Activated naive CD8-positive, alpha-beta T cell treated with anti-CD3 and anti-CD28 coated beads, Interleukin-2, amount 10 ng/mL, durations not matched to agents 7 days and 5 days (primary cell): ENCODE measurements around the gene ZNF441. TPM values are rescaled to one million over a fixed set of nuclear protein-coding genes. Genes with fewer than 3 reads are reported as not detected.

Source experiments
- ATAC-seq: fragments of 150-1000 bp; cut with Tn5 transposase; one replicate; pipeline ENCODE4 v1.10.0; 2021; ENCODE audit warnings: low read depth, moderate library complexity
- POLR2A ChIA-PET: fragments of 350-600 bp; sonication (Branson Sonifier 250); formaldehyde crosslinking; loops from one replicate; lab custom pipeline; 2021; ENCODE audit warnings: antibody characterized with exemption; lab: Charles Lee
- DNase-seq: peaks from one replicate; pipeline ENCODE4 v3.0.0; 2021
- H3K27ac Mint-ChIP-seq: one replicate; pipeline ENCODE4 v1.8.0; 2022; ENCODE audit warnings: mild to moderate bottlenecking, mixed read lengths
- H3K27me3 Mint-ChIP-seq: one replicate; pipeline ENCODE4 v1.8.0; 2022; ENCODE audit warnings: mild to moderate bottlenecking, moderate library complexity, mixed read lengths
- H3K36me3 Mint-ChIP-seq: one replicate; pipeline ENCODE4 v1.8.0; 2021; ENCODE audit warnings: mild to moderate bottlenecking, mixed read lengths
- H3K4me1 Mint-ChIP-seq: one replicate; pipeline ENCODE4 v1.8.0; 2021; ENCODE audit warnings: mixed read lengths
- H3K4me3 Mint-ChIP-seq: one replicate; pipeline ENCODE4 v1.8.0; 2022; ENCODE audit warnings: mild to moderate bottlenecking, moderate library complexity, mixed read lengths
- H3K9me3 Mint-ChIP-seq: one replicate; pipeline ENCODE4 v1.8.0; 2021; ENCODE audit warnings: mixed read lengths
- total RNA-seq, 2 experiments: library from RNA; stranded (reverse); gene quantifications; one replicate each; pipeline ENCODE4 v1.2.3, GENCODE V29; 2021

The ZNF441 gene
- total RNA-seq = 10 to 100 TPM; 15.0 to 15.5 TPM

- Mint-ChIP-seq H3K27ac (peak within 1 kb of the TSS; percentile 97), H3K4me1 (peaks cover 18% of the 10 kb centered on the region), H3K9me3 (peaks cover 31% of the 10 kb centered on the region), H3K36me3 (peaks cover 26% of the 10 kb centered on the region), H3K4me3 (peak within 1 kb of the TSS; percentile 98), H3K27me3 (no peaks in the 10 kb centered on the region)
- DNase-seq (peak; percentile 95), ATAC-seq (peak; percentile 97)
- POLR2A ChIA-PET = interaction anchor here (0.5 to 1.6 kb wide), 6 partner anchors 23 to 674 kb away, joined by 3 to 9 read pairs (median 4); partner anchors contain the start of genes ZNF443, ZNF491 and ZNF563
Measured at GRCh38 chr19:11766597-11767591, at the start of gene ZNF441. Gene ZNF441, plus strand, starts transcription at chr19:11767000. Its CDS starts 194 bp downstream, at chr19:11767194.

- POLR2A ChIA-PET = no interaction called here
- Mint-ChIP-seq H3K9me3 (peaks cover 44% of the 10 kb centered on the region), H3K4me1 (no peaks in the 10 kb centered on the region), H3K4me3 (no peak overlapping the region), H3K27ac (no peak overlapping the region), H3K27me3 (no peaks in the 10 kb centered on the region), H3K36me3 (peaks cover 62% of the 10 kb centered on the region)
- DNase-seq (no peak), ATAC-seq (no peak)
Measured at GRCh38 chr19:11721681-11722080, 45.1 kb upstream of the ZNF441 start.

GRCh38 chr19:11722414-11722813 lies 44.4 kb upstream of the ZNF441 start:
- DNase-seq = no peak
- no peak for ATAC-seq
- peaks cover 43% of the 10 kb centered on the region for H3K9me3 Mint-ChIP-seq
- no peak overlapping the region for H3K27ac Mint-ChIP-seq
- H3K27me3 Mint-ChIP-seq = no peaks in the 10 kb centered on the region
- H3K36me3 Mint-ChIP-seq = peaks cover 68% of the 10 kb centered on the region
- no peaks in the 10 kb centered on the region for H3K4me1 Mint-ChIP-seq
- H3K4me3 Mint-ChIP-seq = no peak overlapping the region
- POLR2A ChIA-PET = no interaction called here

GRCh38 chr19:11729586-11729985 lies 37.2 kb upstream of the ZNF441 start:
- H3K36me3 Mint-ChIP-seq = peaks cover 59% of the 10 kb centered on the region

DNA sequence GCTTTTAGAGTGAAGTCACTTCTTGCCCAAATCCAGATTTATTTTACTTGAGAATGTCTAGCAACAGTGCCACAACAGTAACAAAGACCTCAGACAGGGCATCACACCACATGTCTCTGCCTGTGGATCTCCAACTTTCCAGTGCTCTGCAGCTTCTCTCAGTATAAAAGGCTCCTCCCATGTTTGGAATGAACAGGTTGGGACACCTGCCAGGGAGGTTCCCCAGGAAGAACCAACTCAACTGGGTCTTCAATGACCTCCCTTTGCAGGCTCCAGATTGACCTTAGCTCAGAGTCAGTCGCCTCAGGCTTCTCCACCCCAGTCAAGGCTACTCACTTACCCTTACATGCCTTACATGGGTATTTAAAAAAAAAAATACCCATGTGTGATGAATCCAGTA lies 31.4 kb upstream of the ZNF441 start:
- H3K4me1 Mint-ChIP-seq = peaks cover 21% of the 10 kb centered on the region
- no peak overlapping the region for H3K27ac Mint-ChIP-seq
- no peak overlapping the region for H3K4me3 Mint-ChIP-seq
- peaks cover 31% of the 10 kb centered on the region for H3K36me3 Mint-ChIP-seq
- DNase-seq (no peak), ATAC-seq (no peak)
- H3K9me3 Mint-ChIP-seq = peaks cover 3% of the 10 kb centered on the region
- no peaks in the 10 kb centered on the region for H3K27me3 Mint-ChIP-seq
- POLR2A ChIA-PET = no interaction called here

More at GRCh38 chr19:11729586-11729985, 37.2 kb upstream of the ZNF441 start:
- ATAC-seq (no peak), DNase-seq (no peak)
- Mint-ChIP-seq H3K4me1 (peaks cover 2% of the 10 kb centered on the region), H3K9me3 (peaks cover 12% of the 10 kb centered on the region), H3K27ac (no peak overlapping the region), H3K4me3 (no peak overlapping the region), H3K27me3 (no peaks in the 10 kb centered on the region)
- POLR2A ChIA-PET = no interaction called here

- DNase-seq (no peak), ATAC-seq (no peak)
- Mint-ChIP-seq H3K4me3 (peak overlapping the region; percentile 96), H3K27me3 (peaks cover 6% of the 10 kb centered on the region), H3K27ac (no peak overlapping the region), H3K4me1 (peaks cover 21% of the 10 kb centered on the region), H3K36me3 (peaks cover 25% of the 10 kb centered on the region), H3K9me3 (peaks cover 2% of the 10 kb centered on the region)
- POLR2A ChIA-PET = interaction anchor here (0.7 kb wide), 1 partner anchor 426 kb away, joined by 8 read pairs; no protein-coding TSS in a partner anchor
Measured at GRCh38 chr19:11736696-11737095, 30.1 kb upstream of the ZNF441 start.

DNA sequence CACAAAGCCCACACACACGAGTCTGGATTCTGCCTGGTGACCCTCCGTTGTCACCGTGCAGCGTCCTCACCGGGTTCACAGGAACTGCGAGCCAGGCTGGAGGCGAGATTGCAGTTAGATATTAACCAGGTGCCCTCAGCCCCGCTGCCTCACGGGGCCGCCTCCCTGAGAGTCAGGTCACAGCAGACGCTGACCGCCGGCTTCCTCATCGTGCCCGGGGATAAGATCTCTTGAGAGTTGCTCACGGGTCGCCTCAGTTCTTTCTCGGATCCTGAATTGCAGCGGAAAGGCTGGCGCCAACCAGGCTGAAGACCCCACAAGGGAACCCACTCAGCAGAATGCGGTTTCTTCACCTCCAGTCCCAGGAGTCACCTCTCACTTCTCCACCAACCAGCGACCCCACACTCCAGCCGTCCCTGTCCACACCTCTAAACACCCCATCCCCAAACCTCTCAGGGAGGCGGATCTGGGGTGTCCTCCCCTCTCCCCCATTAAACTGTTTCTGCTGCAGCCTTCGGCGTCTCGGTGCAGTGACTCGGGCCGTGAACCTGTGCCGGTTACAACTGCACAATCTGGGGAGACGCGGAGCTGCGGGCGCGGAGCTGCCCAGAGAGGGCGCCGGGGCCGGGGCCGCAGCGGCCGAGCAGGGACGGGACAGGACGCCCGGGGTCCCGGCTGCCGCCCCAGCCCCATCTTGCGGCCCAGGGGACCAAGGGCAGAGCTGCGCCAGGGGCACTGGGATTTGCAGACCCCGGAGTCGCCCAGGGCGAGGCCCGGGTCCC lies 28.6 kb upstream of the ZNF441 start:
- Mint-ChIP-seq H3K27me3 (peaks cover 6% of the 10 kb centered on the region), H3K9me3 (no peaks in the 10 kb centered on the region), H3K4me3 (peak overlapping the region; percentile 99), H3K36me3 (peaks cover 21% of the 10 kb centered on the region), H3K27ac (peak overlapping the region; percentile 99), H3K4me1 (peaks cover 21% of the 10 kb centered on the region)
- DNase-seq = peak; percentile 69
- POLR2A ChIA-PET = interaction anchor here (0.5 to 1.5 kb wide), 4 partner anchors 75 to 1411 kb away, joined by 3 to 6 read pairs (median 4); partner anchors contain the start of gene ZNF440
- peak; percentile 50 for ATAC-seq

DNA sequence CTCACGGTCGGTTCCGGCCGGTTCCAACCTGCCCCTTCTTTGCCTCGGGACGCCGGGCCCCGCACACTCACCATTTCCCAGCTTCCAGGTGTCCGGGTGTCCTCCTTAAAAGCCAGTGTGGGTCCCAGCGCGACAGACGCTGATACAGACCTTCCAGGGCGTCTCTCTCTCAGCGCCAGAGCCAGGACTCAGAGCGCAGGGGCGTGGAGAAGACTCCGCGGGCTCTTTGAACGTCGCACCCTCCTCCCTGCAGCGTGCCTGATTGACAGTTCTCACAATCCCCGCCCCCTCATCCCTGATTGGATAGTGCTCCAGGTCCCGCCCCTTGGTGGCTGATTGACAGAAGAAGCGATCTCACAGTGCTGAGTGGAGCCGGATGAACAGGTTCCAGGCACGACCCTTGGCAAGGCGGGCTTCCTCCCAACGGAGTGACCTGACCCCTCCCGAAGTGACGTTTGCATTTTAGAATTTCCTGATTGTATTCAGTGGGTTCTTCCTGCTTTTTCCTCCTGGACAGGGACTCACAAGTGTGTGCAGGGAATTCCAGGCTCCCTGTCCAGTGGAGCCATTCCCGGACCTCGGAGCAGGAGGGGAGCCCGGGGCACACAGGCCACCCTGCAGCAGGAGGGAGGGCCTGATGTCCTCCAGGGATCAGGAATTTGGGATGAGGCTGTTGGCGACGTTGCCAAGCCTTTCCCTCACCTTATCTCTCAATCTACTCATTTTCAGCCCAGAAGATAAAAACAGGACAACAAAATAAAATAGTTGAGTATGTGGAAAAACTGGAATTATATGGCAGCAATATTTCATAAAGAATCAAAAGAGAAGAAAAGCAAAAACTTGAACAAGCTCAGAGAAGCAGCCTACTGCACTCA lies 27.8 kb upstream of the ZNF441 start, which contains the start of gene ZNF823:
ZNF823 (minus strand) TSS at position 201 of the 875 bp plus-strand sequence; CDS start at position 74, 127 bp downstream.
- Mint-ChIP-seq H3K4me3 (peak within 1 kb of the TSS; percentile 99), H3K9me3 (peaks cover 3% of the 10 kb centered on the region), H3K4me1 (peaks cover 21% of the 10 kb centered on the region), H3K36me3 (peaks cover 18% of the 10 kb centered on the region), H3K27ac (peak within 1 kb of the TSS; percentile 99), H3K27me3 (peaks cover 6% of the 10 kb centered on the region)
- DNase-seq (peak; percentile 93), ATAC-seq (peak; percentile 98)
- POLR2A ChIA-PET = interaction anchor here (0.5 to 1.5 kb wide), 4 partner anchors 75 to 1410 kb away, joined by 3 to 6 read pairs (median 4); partner anchors contain the start of gene ZNF440

DNA sequence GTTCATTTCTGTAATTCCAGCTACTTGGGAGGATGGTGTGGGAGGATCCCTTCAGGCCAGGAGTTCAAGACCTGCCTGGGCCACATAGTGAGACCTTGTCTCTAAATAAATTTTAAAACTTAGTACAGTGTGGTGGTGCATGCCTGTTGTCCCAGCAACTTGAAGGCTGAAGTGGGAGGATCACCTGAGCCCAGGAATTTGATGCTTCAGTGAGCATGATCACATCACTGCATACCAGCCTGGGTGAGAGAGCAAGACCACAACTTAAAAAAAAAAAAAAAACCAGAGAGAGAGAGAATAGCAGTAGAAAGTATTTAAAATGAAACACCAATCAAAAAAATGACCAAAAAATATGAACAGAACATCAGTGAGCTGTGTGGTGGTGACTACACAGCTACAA lies 20.9 kb upstream of the ZNF441 start:
- peaks cover 8% of the 10 kb centered on the region for H3K27me3 Mint-ChIP-seq
- ATAC-seq (no peak), DNase-seq (no peak)
- peaks cover 19% of the 10 kb centered on the region for H3K9me3 Mint-ChIP-seq
- H3K36me3 Mint-ChIP-seq = peaks cover 4% of the 10 kb centered on the region
- H3K27ac Mint-ChIP-seq = no peak overlapping the region
- no peaks in the 10 kb centered on the region for H3K4me1 Mint-ChIP-seq
- POLR2A ChIA-PET = no interaction called here
- no peak overlapping the region for H3K4me3 Mint-ChIP-seq

DNA sequence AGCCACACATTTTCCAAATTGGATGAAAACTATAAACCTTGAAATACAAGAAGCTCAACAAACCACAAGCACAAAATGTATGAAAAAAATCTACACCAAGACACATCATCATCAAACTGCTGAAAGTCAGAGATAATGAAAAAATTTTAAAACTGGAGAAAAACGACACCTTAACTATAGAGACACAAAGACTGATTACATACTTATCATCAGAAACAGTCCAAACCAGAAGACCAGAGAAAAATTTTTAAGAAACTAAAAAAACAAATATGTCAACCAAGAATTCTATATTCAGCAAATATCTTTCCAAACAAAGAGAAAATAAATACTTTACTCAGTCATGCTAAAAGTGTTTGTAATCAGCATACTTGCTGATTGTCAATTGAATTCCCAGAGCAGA lies 19.5 kb upstream of the ZNF441 start:
- Mint-ChIP-seq H3K27ac (no peak overlapping the region), H3K4me1 (no peaks in the 10 kb centered on the region), H3K9me3 (peaks cover 22% of the 10 kb centered on the region), H3K36me3 (peaks cover 4% of the 10 kb centered on the region), H3K27me3 (peaks cover 6% of the 10 kb centered on the region), H3K4me3 (no peak overlapping the region)
- DNase-seq = no peak
- POLR2A ChIA-PET = interaction anchor here (0.7 kb wide), 1 partner anchor 60 kb away, joined by 3 read pairs; no protein-coding TSS in a partner anchor
- no peak for ATAC-seq

DNA sequence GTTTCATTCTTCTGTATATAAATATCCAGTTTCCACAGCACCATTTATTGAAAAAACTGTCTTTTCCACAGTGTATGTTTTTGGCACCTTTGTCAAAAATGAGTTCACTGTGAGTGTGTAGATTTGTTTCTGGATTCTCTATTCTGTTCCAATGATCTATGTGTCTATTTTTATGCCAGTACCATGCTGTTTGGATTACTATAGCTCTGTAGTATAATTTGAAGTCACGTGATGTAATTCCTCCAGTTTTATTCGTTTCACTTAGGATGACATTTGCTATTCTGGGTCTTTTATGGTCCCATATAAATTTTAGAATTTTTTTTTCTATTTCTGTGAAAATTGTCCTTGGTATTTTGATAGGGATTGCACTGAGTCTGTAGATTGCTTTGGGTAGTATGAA lies 17.0 kb upstream of the ZNF441 start:
- no peak overlapping the region for H3K27ac Mint-ChIP-seq
- H3K36me3 Mint-ChIP-seq = peaks cover 6% of the 10 kb centered on the region
- H3K4me3 Mint-ChIP-seq = no peak overlapping the region
- peaks cover 14% of the 10 kb centered on the region for H3K27me3 Mint-ChIP-seq
- ATAC-seq (no peak), DNase-seq (no peak)
- no peaks in the 10 kb centered on the region for H3K4me1 Mint-ChIP-seq
- POLR2A ChIA-PET = no interaction called here
- H3K9me3 Mint-ChIP-seq = peaks cover 23% of the 10 kb centered on the region

- Mint-ChIP-seq H3K27me3 (peaks cover 12% of the 10 kb centered on the region), H3K36me3 (peaks cover 6% of the 10 kb centered on the region), H3K4me1 (no peaks in the 10 kb centered on the region), H3K27ac (no peak overlapping the region), H3K4me3 (no peak overlapping the region), H3K9me3 (peaks cover 36% of the 10 kb centered on the region)
- ATAC-seq = no peak
- POLR2A ChIA-PET = no interaction called here
- no peak for DNase-seq
Measured at GRCh38 chr19:11752244-11752736, 14.5 kb upstream of the ZNF441 start.
